Chondrocyte (in vitro differentiated cells): ENCODE measurements around the gene SEC23B. TPM values are rescaled to one million over a fixed set of nuclear protein-coding genes. Genes with fewer than 3 reads are reported as not detected.
"Not testable (repeated sequence)": the region's sequence is repeated elsewhere in the genome, so short reads cannot be mapped to it uniquely, and the experiment has no call there.

Experiments used
- DNase-seq: peaks from one replicate; pipeline ENCODE4 v3.0.0; 2021; ENCODE audit warnings: mixed read lengths, low spot score
- H3K27ac Mint-ChIP-seq: one replicate; pipeline ENCODE4 v1.8.0; 2021; ENCODE audit warnings: mild to moderate bottlenecking, moderate library complexity, mixed read lengths; ENCODE audit not compliant: unreplicated experiment
- H3K27me3 Mint-ChIP-seq: 2 replicates; pipeline ENCODE4 v1.8.0; 2021; ENCODE audit warnings: low read depth, mixed read lengths
- H3K36me3 Mint-ChIP-seq: 2 replicates; pipeline ENCODE4 v1.8.0; 2021; ENCODE audit warnings: low read depth, mixed read lengths
- H3K4me1 Mint-ChIP-seq: 2 replicates; pipeline ENCODE4 v1.8.0; 2021; ENCODE audit warnings: low read depth, mild to moderate bottlenecking, mixed read lengths
- H3K4me3 Mint-ChIP-seq: one replicate; pipeline ENCODE4 v1.8.0; 2021; ENCODE audit warnings: mild to moderate bottlenecking, moderate library complexity, mixed read lengths; ENCODE audit not compliant: unreplicated experiment
- H3K9me3 Mint-ChIP-seq: 2 replicates; pipeline ENCODE4 v1.8.0; 2021; ENCODE audit warnings: low read depth, mixed read lengths
- total RNA-seq: library from RNA; stranded (reverse); gene quantifications from 3 replicates; pipeline ENCODE4 v1.2.1, GENCODE V29; 2021
- TF ChIP-seq, protein P1 (sequence below): fragments of 200-600 bp; sonication (generic); IDR thresholded peaks from 2 replicates; pipeline ENCODE4 v1.5.0; 2021; ENCODE audit warnings: antibody characterized with exemption, mild to moderate bottlenecking, moderate library complexity

SEC23B gene
- total RNA-seq, 1 donor from 2014 or later: 38.9 TPM

DNA sequence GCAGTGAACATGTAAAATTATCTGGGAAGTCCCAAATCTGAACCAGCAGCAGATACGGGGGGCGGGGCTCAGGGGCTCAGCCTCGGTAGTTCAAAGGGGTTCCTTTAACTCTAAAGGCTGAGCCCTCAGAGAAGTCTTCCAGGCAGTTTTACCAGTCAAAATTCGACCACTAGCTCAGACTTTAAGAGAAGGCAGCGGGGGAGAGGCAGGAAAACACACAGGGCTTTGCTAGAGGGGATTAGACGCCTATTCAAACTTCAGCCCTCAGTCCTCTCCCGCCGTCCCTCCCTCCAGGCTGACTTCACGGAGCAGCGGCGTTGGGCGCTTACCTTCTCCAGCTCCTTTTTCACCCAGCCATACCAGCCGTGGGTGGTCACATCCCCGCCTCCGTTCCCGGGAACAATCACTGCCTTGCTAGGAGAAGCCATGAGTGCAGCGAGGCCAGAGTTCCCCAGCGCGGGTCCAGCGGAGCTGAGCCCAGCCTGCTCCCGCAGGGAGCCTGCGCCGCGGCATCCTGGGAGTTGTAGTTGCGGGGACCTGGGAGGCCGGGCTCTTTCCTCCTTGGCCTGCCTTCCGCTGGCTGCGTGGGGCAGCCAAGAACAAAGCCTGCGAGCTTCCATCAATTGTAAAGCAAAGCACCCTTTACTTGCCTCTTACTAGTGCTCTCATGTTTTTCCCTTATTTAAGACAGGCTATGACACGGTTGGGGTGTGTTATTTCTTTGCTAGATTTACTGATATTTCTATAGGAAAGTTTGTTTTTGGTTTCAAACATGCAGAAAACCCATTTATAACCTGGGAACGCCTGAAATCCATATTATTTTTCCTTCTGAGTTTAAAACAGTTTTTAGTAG lies 10.8 kb upstream of the SEC23B start, which contains the start of gene RBBP9:
TSS of gene RBBP9 (minus strand) at position 486 of the 853 bp plus-strand sequence. CDS start at position 428, 58 bp downstream.
- DNase-seq: peak; percentile 95
- Mint-ChIP-seq H3K27ac (peak within 1 kb of the TSS; percentile 90), H3K27me3 (no peaks in the 10 kb centered on the region), H3K4me3 (peak within 1 kb of the TSS; percentile 99), H3K36me3 (no peaks in the 10 kb centered on the region), H3K4me1 (peaks cover 14% of the 10 kb centered on the region), H3K9me3 (no peaks in the 10 kb centered on the region)
- TF ChIP-seq, protein P1, sequence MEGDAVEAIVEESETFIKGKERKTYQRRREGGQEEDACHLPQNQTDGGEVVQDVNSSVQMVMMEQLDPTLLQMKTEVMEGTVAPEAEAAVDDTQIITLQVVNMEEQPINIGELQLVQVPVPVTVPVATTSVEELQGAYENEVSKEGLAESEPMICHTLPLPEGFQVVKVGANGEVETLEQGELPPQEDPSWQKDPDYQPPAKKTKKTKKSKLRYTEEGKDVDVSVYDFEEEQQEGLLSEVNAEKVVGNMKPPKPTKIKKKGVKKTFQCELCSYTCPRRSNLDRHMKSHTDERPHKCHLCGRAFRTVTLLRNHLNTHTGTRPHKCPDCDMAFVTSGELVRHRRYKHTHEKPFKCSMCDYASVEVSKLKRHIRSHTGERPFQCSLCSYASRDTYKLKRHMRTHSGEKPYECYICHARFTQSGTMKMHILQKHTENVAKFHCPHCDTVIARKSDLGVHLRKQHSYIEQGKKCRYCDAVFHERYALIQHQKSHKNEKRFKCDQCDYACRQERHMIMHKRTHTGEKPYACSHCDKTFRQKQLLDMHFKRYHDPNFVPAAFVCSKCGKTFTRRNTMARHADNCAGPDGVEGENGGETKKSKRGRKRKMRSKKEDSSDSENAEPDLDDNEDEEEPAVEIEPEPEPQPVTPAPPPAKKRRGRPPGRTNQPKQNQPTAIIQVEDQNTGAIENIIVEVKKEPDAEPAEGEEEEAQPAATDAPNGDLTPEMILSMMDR: peak; percentile 12

DNA sequence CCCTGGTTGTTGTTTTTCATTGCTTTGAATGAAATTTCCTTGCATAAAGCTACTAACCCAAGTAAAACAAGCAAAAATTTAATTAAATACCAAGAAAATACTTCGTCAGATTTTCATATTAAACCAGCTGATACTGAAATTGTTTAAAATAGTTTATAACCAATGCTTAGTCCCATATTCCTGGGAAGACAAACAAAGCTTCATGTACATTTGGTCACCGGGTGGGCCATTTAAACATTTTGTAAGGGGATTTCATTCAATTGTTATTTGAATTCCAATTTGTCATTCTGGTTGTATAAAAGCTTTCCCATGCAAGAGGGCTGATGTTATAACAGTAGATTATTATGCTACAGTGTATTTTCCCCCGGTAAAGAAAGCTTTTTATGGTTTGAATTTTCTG lies 10.1 kb upstream of the SEC23B start:
- H3K4me1 Mint-ChIP-seq: peaks cover 14% of the 10 kb centered on the region
- H3K36me3 Mint-ChIP-seq: no peaks in the 10 kb centered on the region
- H3K27ac Mint-ChIP-seq: peak overlapping the region; percentile 90
- H3K27me3 Mint-ChIP-seq: peaks cover 2% of the 10 kb centered on the region
- no peak for DNase-seq
- TF ChIP-seq, protein P1: no peak
- no peak overlapping the region for H3K4me3 Mint-ChIP-seq
- no peaks in the 10 kb centered on the region for H3K9me3 Mint-ChIP-seq

DNA sequence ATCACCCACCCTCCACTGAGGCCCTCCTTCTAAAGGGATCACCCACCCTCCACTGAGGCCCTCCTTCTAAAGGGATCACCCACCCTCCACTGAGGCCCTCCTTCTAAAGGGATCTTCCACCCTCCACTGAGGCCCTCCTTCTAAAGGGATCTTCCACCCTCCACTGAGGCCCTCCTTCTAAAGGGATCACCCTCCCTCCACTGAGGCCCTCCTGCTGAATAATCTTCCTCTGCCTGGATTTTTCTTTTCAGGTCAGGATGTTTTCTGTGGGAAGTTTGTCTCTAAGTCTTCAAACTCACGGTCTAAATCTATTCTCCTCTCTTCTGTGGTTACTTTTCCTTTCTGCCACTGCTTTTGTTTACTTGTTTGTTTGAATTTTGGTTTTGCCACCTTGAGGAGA lies 6.1 kb upstream of the SEC23B start:
- H3K4me3 Mint-ChIP-seq, H3K9me3 Mint-ChIP-seq, H3K27ac Mint-ChIP-seq, H3K27me3 Mint-ChIP-seq, DNase-seq, H3K4me1 Mint-ChIP-seq, H3K36me3 Mint-ChIP-seq: not testable (repeated sequence)

DNA sequence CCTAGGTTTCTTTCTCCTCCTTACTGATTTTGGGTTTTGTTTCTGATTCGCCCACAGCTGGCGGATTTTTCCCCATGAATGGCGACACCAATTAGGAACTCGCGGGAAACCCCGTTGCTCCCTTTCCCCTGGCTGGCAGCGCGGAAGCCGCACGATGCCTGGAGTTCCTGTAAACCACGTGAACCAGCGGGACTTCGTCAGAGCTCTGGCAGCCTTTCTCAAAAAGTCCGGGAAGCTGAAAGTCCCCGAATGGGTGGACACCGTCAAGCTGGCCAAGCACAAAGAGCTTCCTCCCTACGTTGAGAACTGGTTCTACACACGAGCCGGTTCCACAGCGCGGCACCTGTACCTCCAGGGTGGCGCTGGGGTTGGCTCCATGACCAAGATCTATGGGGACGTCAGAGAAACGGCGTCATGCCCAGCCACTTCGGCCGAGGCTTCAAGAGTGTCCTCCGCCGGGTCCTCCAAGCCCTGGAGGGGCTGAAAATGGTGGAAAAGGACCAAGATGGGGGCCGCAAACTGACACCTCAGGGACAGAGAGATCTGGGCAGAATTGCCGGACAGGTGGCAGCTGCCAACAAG lies 3.2 kb upstream of the SEC23B start:
- H3K4me1 Mint-ChIP-seq: peaks cover 23% of the 10 kb centered on the region
- H3K36me3 Mint-ChIP-seq: peaks cover 1% of the 10 kb centered on the region
- H3K4me3 Mint-ChIP-seq: no peak overlapping the region
- no peak overlapping the region for H3K27ac Mint-ChIP-seq
- no peaks in the 10 kb centered on the region for H3K9me3 Mint-ChIP-seq
- no peak for DNase-seq
- peaks cover 2% of the 10 kb centered on the region for H3K27me3 Mint-ChIP-seq
- TF ChIP-seq, protein P1: no peak

DNA sequence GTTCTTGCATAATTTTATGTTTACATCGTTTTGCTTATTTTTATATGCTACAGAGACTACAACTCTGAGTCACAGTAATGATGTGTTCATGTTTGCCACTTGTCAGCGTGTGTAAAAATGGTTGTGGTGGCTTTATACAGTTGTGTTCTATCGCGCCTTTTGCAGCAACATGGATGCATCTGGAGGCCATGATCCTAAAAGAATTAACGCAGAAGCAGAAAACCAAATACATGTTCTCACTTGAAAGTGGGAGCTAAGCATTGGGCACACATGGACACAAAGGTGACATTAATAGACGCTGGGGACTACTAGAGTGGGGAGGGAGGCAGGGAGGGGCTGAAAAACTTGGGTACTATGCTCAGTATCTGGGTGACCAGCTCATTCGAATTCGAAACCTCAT lies 996 bp upstream of the SEC23B start:
- H3K27me3 Mint-ChIP-seq: peaks cover 2% of the 10 kb centered on the region
- no peaks in the 10 kb centered on the region for H3K9me3 Mint-ChIP-seq
- H3K36me3 Mint-ChIP-seq: peaks cover 9% of the 10 kb centered on the region
- TF ChIP-seq, protein P1: no peak
- peak overlapping the region; percentile 100 for H3K4me3 Mint-ChIP-seq
- DNase-seq: no peak
- peak overlapping the region; percentile 100 for H3K27ac Mint-ChIP-seq
- peaks cover 26% of the 10 kb centered on the region for H3K4me1 Mint-ChIP-seq
